Kidney epithelial cell (primary cell): Measurements from ENCODE around the gene LYZL1. TPM values are rescaled to one million over a fixed set of nuclear protein-coding genes. Genes with fewer than 3 reads are reported as not detected.
A peak's percentile ranks its signal among the peaks of the same experiment; 100 is the strongest.
"Not testable (repeated sequence)": the region's sequence is repeated elsewhere in the genome, so short reads cannot be mapped to it uniquely, and the experiment has no call there.

Experiments used
- DNase-seq: peaks from one replicate; pipeline ENCODE4 v3.0.0-alpha.2; 2010; ENCODE audit warnings: low read depth
- H3K27me3 ChIP-seq: 2 replicates; pipeline ENCODE4 v1.6.0; 2011; ENCODE audit warnings: low read length; ENCODE audit not compliant: control insufficient read depth, insufficient read depth
- H3K36me3 ChIP-seq: 2 replicates; pipeline ENCODE4 v1.5.1; 2011; ENCODE audit warnings: low read length; ENCODE audit not compliant: control insufficient read depth, insufficient read depth
- H3K4me3 ChIP-seq: 2 replicates; pipeline ENCODE4 v1.5.1; 2011; ENCODE audit warnings: low read depth, mild to moderate bottlenecking, control low read depth, low read length
- CTCF ChIP-seq: IDR thresholded peaks from 2 replicates; pipeline ENCODE4 v1.5.1; 2011; ENCODE audit warnings: mild to moderate bottlenecking, moderate library complexity, low read length, control low read depth, inconsistent platforms; ENCODE audit not compliant: insufficient read depth, poor library complexity, severe bottlenecking
- total RNA-seq: library from RNA; depleted of rRNA; stranded (reverse); fragments of >200 nt; gene quantifications from 2 replicates; pipeline ENCODE4 v1.2.3, GENCODE V29; 2015

The LYZL1 gene
- total RNA-seq, 1 donor from 2014 or later = not detected

GRCh38 chr10:29302499-29302898, 13.6 kb downstream of the LYZL1 start:
- no peak for DNase-seq
- H3K36me3 ChIP-seq = no peaks in the 10 kb centered on the region
- no peaks in the 10 kb centered on the region for H3K27me3 ChIP-seq
- no peak for TF ChIP-seq CTCF
- H3K4me3 ChIP-seq = no peak overlapping the region

GRCh38 chr10:29304264-29304994, 15.6 kb downstream of the LYZL1 start:
- TF ChIP-seq CTCF = peak; percentile 77
- H3K4me3 ChIP-seq = no peak overlapping the region

GRCh38 chr10:29304995-29305335, 16.1 kb downstream of the LYZL1 start:
- Histone ChIP-seq H3K4me3 (no peak overlapping the region), H3K27me3 (no peaks in the 10 kb centered on the region), H3K36me3 (no peaks in the 10 kb centered on the region)
- no peak for TF ChIP-seq CTCF
- DNase-seq = no peak

More at GRCh38 chr10:29304264-29304994, 15.6 kb downstream of the LYZL1 start:
- DNase-seq = peak; percentile 23
- Histone ChIP-seq H3K27me3 (no peaks in the 10 kb centered on the region), H3K36me3 (no peaks in the 10 kb centered on the region)

- H3K36me3 ChIP-seq = no peaks in the 10 kb centered on the region
- no peak for DNase-seq
- TF ChIP-seq CTCF = no peak
- H3K27me3 ChIP-seq = no peaks in the 10 kb centered on the region
- H3K4me3 ChIP-seq = no peak overlapping the region
Observed at GRCh38 chr10:29306688-29307087, 17.8 kb downstream of the LYZL1 start.

- not testable (repeated sequence) for H3K36me3 ChIP-seq
Observed at GRCh38 chr10:29308142-29308541, 19.3 kb downstream of the LYZL1 start.

GRCh38 chr10:29309465-29309864, 20.6 kb downstream of the LYZL1 start:
- Histone ChIP-seq H3K27me3 (no peaks in the 10 kb centered on the region), H3K36me3 (no peaks in the 10 kb centered on the region), H3K4me3 (no peak overlapping the region)
- DNase-seq = no peak
- TF ChIP-seq CTCF = no peak

More at GRCh38 chr10:29308142-29308541, 19.3 kb downstream of the LYZL1 start:
- not testable (repeated sequence) for DNase-seq, H3K4me3 ChIP-seq, H3K27me3 ChIP-seq

GRCh38 chr10:29310463-29310862, 21.6 kb downstream of the LYZL1 start:
- H3K36me3 ChIP-seq, H3K4me3 ChIP-seq, H3K27me3 ChIP-seq, DNase-seq: not testable (repeated sequence)
